CD4-positive, alpha-beta T cell treated with Interleukin-2 at 100 ng/mL for 4 hours (primary cell): Measurements from ENCODE around the gene TARS2.

Experiments used
- DNase-seq: peaks from one replicate; pipeline ENCODE4 v3.0.0-alpha.2; 2020; ENCODE audit warnings: low spot score

The TARS2 gene

DNA sequence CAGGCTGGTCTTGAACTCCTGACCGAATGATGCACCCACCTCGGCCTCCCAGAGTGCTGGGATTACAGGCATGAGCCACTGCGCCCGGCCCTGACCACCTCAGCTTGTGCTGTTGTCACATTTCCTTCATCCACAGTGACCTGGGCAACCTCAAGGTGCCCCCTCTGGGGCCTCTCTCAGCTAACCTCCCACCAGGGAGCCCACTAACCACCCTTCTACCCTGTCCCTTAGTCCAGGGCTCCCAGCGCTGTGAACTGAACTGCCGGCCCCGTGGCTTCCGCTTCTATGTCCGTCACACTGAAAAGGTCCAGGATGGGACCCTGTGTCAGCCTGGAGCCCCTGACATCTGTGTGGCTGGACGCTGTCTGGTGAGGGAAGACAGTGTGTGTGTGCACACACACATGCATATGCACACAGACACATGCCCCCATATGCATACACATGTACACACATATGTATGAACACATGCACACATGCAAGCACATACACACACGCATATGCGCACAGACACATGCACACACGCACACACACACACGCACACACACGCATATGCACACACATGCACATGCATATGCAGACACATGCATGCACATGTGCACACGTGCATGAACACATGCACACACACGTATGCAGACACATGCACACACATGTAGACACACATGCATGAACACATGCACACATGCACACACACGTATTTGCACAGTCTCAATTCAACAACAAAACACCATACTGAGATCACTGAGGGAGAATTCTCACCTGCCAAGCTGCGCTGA lies 68.2 kb downstream of the TARS2 start:
- DNase-seq, result no peak

DNA sequence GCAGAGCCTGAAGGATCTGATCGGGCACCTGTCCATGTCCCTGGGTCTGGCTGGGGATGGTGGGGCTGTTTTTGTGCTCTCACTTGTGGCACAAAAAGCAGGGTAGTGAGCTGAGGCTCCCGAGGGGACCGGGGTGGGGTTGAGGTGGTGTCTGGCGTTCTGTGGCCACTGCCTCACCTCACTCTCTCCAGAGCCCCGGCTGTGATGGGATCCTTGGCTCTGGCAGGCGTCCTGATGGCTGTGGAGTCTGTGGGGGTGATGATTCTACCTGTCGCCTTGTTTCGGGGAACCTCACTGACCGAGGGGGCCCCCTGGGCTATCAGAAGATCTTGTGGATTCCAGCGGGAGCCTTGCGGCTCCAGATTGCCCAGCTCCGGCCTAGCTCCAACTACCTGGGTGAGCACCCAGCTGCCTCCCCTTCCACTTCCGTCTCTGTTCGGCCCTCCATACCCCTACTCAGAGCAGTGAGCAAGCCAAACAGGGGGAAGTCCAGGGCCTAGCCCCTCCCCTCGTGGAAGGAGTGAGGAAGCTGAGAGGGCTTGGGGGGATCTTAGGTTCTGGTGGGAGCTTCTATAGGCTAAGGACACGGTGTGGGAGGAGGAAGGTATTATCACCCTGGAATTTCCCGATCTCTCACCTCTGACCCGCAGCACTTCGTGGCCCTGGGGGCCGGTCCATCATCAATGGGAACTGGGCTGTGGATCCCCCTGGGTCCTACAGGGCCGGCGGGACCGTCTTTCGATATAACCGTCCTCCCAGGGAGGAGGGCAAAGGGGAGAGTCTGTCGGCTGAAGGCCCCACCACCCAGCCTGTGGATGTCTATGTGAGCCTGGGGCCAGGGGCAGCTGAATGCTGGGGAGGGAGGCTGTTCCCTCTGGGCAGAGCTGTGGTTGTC lies 69.0 kb downstream of the TARS2 start:
- no peak for DNase-seq

DNA sequence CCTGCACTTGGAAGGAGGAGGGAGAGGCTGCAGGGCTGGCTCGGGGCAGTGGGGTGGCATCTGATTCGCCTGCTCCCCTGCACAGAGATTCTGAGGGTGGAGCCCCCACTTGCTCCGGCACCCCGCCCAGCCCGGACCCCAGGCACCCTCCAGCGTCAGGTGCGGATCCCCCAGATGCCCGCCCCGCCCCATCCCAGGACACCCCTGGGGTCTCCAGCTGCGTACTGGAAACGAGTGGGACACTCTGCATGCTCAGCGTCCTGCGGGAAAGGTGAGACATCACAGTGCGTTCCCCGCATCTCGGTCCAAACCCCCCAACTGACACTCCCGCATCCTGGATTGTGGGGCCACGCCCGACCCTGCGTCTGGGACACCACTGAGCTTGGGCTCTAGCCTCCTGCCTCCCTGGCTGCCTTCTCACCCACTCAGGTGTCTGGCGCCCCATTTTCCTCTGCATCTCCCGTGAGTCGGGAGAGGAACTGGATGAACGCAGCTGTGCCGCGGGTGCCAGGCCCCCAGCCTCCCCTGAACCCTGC lies 69.9 kb downstream of the TARS2 start:
- no peak for DNase-seq
